Right atrium auricular region (tissue), 2 donors: ENCODE results near the gene ALOX12. TPM values are rescaled to one million over a fixed set of nuclear protein-coding genes. Genes with fewer than 3 reads are reported as not detected.
"Not testable (repeated sequence)": the region's sequence is repeated elsewhere in the genome, so short reads cannot be mapped to it uniquely, and the experiment has no call there.

Experiments
- DNase-seq: peaks from one replicate; pipeline ENCODE4 v3.0.0-alpha.2; 2019; ENCODE audit warnings: low spot score
- H3K27ac ChIP-seq, 2 donors: fragments of 200-600 bp; sonication (generic); 1 replicate in 1 of 2; 2 replicates in 1 of 2; pipeline ENCODE4 v1.5.1; 2016 to 2019
- H3K27me3 ChIP-seq, 2 donors: fragments of 200-600 bp; sonication (generic); one replicate each; pipeline versions ENCODE4 v1.5.1 to v1.6.0; 2017 to 2019
- H3K36me3 ChIP-seq: fragments of 200-600 bp; sonication (generic); one replicate; pipeline ENCODE4 v1.5.1; 2016
- H3K4me1 ChIP-seq, 2 donors: fragments of 200-600 bp; sonication (generic); one replicate each; pipeline versions ENCODE4 v1.5.1 to v1.6.0; 2017 to 2019
- H3K4me3 ChIP-seq, 2 donors: fragments of 200-600 bp; sonication (generic); 1 replicate in 1 of 2; 2 replicates in 1 of 2; pipeline ENCODE4 v1.5.1; 2017 to 2019; ENCODE audit warnings: mild to moderate bottlenecking in 1 of 2, moderate library complexity in 1 of 2
- H3K9me3 ChIP-seq, 2 donors: fragments of 200-600 bp; sonication (generic); one replicate each; pipeline ENCODE4 v1.5.1; 2019
- total RNA-seq, 2 donors: library from RNA; depleted of rRNA; stranded (reverse); fragments of >200 nt; gene quantifications; one replicate each; pipeline ENCODE4 v1.1.0, GENCODE V29; 2016
- TF ChIP-seq, protein P1 (sequence below), 2 donors: fragments of 200-600 bp; sonication (generic); IDR thresholded peaks; one replicate each; pipeline ENCODE4 v1.5.1; 2019; ENCODE audit warnings: antibody characterized with exemption in 2 of 2

Gene ALOX12
- total RNA-seq, 2 donors from 2014 or later: 0.47 TPM; not detected in 1

DNA sequence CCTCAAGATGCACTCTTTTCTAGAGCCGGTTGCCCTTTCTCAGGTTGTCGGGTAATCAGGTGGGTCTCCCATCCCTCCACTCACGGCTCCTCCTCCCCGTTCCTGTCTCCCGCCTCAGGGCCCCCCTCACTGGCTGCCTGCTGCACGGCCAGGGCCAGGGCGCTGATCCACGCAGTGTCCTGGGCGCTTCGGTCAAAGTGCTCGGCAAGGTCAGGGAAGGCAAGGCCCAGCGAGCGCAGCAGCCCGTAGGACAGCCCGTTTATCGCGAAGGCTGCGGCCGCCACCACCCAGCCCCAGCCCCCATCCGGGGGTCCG lies 47.3 kb downstream of the ALOX12 start:
- peaks cover 0 to 43% of the 10 kb centered on the region in 2 donors for H3K4me1 ChIP-seq
- DNase-seq: no peak
- peaks cover 0 to 4% of the 10 kb centered on the region in 2 donors for H3K27me3 ChIP-seq
- no peaks in the 10 kb centered on the region for H3K36me3 ChIP-seq
- peak overlapping the region; percentile 30 to 59 for H3K4me3 ChIP-seq
- H3K9me3 ChIP-seq: no peaks in the 10 kb centered on the region
- TF ChIP-seq, protein P1, sequence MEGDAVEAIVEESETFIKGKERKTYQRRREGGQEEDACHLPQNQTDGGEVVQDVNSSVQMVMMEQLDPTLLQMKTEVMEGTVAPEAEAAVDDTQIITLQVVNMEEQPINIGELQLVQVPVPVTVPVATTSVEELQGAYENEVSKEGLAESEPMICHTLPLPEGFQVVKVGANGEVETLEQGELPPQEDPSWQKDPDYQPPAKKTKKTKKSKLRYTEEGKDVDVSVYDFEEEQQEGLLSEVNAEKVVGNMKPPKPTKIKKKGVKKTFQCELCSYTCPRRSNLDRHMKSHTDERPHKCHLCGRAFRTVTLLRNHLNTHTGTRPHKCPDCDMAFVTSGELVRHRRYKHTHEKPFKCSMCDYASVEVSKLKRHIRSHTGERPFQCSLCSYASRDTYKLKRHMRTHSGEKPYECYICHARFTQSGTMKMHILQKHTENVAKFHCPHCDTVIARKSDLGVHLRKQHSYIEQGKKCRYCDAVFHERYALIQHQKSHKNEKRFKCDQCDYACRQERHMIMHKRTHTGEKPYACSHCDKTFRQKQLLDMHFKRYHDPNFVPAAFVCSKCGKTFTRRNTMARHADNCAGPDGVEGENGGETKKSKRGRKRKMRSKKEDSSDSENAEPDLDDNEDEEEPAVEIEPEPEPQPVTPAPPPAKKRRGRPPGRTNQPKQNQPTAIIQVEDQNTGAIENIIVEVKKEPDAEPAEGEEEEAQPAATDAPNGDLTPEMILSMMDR (IDR thresholded peaks at IDR 0.05): no peak
- H3K27ac ChIP-seq: peak overlapping the region; percentile 22 to 61

DNA sequence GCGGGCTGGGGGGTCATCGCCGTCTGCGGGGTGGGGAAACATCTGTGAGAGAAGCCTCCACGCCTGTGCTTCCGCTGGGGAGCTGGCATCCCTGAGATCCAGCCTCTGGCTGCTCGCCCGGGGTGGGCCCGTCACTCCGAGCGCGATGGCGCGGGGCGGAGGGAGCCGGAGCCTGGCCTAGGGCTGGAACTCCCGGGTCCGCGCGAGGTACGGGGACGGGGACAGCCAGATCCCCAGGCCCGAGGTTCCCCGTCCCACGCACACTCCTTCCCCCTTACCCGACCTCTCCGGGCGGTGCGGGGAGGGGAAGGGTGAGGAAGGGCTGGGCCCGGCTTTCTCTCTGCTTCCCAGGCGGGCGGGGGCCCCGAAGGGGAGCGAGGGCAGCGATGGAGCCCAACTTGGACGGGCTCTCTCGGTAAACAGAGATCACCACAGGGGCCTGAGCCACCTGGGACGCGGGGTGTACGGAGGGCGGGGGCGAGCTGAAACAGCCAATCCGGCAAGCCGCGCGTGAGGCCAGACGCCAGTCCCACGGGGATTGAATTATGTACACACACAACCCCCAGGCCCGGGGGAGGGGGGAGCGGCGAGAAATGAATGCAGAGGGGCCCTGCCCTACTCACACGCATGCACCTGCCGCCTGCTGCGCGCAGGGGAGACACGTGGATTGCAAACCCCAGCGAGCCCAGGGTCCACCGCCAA lies 47.8 kb downstream of the ALOX12 start, which contains the start of gene SLC16A11:
Gene SLC16A11, minus strand, starts transcription at position 596 of the 702 bp plus-strand sequence. Its CDS starts 579 bp downstream, at position 17.
- H3K27ac ChIP-seq: peak within 1 kb of the TSS; percentile 22 to 61
- DNase-seq: no peak
- H3K4me1 ChIP-seq: peaks cover 0 to 43% of the 10 kb centered on the region in 2 donors
- no peaks in the 10 kb centered on the region for H3K36me3 ChIP-seq
- H3K27me3 ChIP-seq: peaks cover 0 to 4% of the 10 kb centered on the region in 2 donors
- peak within 1 kb of the TSS; percentile 30 to 59 for H3K4me3 ChIP-seq
- no peaks in the 10 kb centered on the region for H3K9me3 ChIP-seq
- TF ChIP-seq, protein P1 (IDR thresholded peaks at IDR 0.05): no peak

DNA sequence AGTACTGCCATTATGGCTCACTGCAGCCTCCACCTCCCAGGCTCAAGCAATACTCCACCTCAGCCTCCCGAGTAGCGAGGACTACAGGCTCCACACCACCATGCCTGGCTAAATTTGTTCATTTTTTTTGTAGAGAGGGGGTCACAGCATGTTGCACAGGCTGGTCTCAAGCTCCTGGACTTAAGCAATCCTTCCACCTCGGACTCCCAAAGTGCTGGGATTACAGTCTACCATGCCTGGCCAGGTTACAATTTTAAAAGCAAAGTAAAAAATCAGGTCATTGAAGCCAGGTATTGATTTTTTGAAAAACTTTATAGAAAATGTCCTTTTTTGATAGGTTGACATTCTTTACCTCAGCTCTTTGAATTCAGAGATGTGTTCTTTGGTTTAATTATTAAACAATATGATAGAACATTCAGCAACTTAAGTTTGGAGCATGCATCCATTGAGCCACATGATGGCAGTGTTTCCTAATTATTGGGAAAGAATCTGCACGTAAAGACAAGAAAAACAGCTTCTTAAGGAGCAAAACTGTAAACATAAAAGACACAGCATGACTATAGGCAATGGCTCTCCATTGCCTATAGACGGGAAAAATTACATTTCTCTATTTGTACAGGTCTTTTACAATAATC lies 49.8 kb downstream of the ALOX12 start:
- H3K27me3 ChIP-seq: peaks cover 0 to 4% of the 10 kb centered on the region in 2 donors
- no peak overlapping the region for H3K27ac ChIP-seq
- H3K4me1 ChIP-seq: peaks cover 0 to 43% of the 10 kb centered on the region in 2 donors
- peak overlapping the region in 1 of 2 donors; percentile 33 for H3K4me3 ChIP-seq
- H3K36me3 ChIP-seq: no peaks in the 10 kb centered on the region
- no peaks in the 10 kb centered on the region for H3K9me3 ChIP-seq
- no peak for DNase-seq
- TF ChIP-seq, protein P1 (IDR thresholded peaks at IDR 0.05): peak; percentile 51 to 83

DNA sequence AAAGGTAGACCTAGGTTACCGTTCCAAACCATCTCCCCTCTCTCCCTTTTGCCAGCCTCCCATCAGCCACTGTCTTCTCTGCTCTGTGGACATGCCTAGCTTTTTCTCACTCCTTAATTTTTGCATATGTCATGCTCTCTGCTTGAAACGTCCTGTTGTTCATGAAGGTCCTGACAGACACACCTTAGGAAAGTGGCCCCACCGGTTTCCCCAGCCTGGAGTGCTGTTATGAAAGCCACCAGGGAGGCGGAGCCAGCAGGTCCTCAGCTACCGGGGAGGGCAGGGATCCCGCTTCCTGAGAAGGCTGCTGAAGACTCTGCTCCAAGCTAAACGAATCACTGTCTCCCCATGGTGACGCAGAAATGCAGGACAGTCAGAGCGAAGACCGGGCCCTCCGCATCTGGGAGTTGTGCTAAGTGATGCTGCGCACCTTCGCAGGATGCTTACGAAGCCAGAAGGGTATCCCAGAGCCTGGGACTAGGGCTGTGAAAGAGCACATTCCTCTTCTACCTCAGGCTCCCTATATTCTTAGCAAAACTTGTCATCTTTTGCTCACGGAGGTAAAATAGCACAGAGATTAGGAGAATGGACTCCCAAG lies 50.4 kb downstream of the ALOX12 start:
- H3K9me3 ChIP-seq: no peaks in the 10 kb centered on the region
- no peak for DNase-seq
- peaks cover 0 to 43% of the 10 kb centered on the region in 2 donors for H3K4me1 ChIP-seq
- peaks cover 0 to 4% of the 10 kb centered on the region in 2 donors for H3K27me3 ChIP-seq
- no peaks in the 10 kb centered on the region for H3K36me3 ChIP-seq
- H3K4me3 ChIP-seq: peak overlapping the region in 1 of 2 donors; percentile 33
- no peak overlapping the region for H3K27ac ChIP-seq
- TF ChIP-seq, protein P1 (IDR thresholded peaks at IDR 0.05): peak in 1 of 2 donors; percentile 26

DNA sequence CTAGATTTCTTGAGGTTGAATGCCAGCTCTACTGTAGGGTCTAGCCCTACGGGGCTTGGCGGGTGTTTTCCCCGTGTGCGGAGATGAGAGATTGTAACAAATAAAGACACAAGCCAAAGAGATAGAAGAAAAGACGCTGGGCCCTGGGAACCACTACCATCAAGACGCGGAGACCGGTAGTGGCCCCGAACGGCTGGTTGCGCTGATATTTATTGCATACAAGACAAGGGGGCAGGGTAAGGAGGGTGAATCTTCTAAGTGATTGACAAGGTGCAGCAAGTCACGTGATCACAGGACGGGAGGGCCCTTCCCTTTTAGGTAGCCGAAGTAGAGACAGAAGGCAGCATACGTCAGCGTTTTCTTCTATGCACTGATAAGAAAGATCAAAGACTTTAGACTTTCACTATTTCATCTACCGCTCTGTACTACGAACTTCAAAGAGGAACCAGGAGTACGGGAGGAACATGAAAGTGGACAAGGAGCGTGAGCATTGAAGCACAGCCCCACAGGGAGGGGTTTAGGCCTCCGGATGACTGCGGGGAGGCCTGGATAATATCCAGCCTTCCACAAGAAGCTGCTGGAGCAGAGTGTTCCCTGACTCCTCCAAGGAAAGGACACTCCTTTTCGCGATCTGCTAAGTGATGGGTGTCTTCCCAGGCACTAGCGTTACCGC lies 51.0 kb downstream of the ALOX12 start:
- not testable (repeated sequence) for H3K27ac ChIP-seq, DNase-seq, H3K27me3 ChIP-seq, H3K9me3 ChIP-seq, H3K36me3 ChIP-seq
- Histone ChIP-seq H3K4me1 (peaks cover 0 to 41% of the 10 kb centered on the region in 2 donors), H3K4me3 (peak overlapping the region; percentile 10 to 33)

DNA sequence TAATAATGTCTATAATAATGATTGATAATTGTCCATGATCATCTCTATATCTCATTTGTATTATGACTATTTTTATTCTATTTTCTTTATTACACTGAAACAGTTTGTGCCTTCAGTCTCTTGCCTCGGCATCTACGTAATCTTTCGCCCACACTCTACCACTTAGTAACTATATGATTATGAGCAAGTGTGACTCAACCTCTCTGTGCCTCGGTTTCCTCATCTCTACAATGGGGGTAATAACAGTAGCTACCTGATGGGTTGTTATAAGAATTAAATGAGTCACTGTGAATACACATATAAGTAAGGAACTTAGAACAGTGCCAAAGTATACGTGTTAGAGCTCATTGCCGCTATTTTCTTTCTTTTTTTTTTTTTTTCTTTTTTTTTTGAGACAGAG lies 51.7 kb downstream of the ALOX12 start:
- Histone ChIP-seq H3K36me3 (no peaks in the 10 kb centered on the region), H3K27me3 (peaks cover 0 to 4% of the 10 kb centered on the region in 2 donors), H3K4me3 (no peak overlapping the region), H3K4me1 (peaks cover 0 to 34% of the 10 kb centered on the region in 2 donors), H3K27ac (no peak overlapping the region), H3K9me3 (no peaks in the 10 kb centered on the region)
- TF ChIP-seq, protein P1 (IDR thresholded peaks at IDR 0.05): no peak
- no peak for DNase-seq
